WTC11 (cell line): ENCODE data around the gene PDE11A. TPM values are rescaled to one million over a fixed set of nuclear protein-coding genes. Genes with fewer than 3 reads are reported as not detected.

Experiments
- ATAC-seq: fragments of 200-7000 bp; cut with Tn5 transposase; 2 replicates; pipeline ENCODE4 v1.10.0; 2021; ENCODE audit warnings: mild to moderate bottlenecking, moderate library complexity
- CTCF ChIA-PET: fragments of 300-600 bp; sonication (Branson Sonifier 250); formaldehyde crosslinking; loops from one replicate; lab custom pipeline; 2021; ENCODE audit warnings: antibody characterized with exemption; lab: Charles Lee
- POLR2A ChIA-PET: fragments of 350-600 bp; sonication (Branson Sonifier 250); formaldehyde crosslinking; loops from one replicate; lab custom pipeline; 2021; ENCODE audit warnings: antibody characterized with exemption; lab: Charles Lee
- DNase-seq: peaks from one replicate; pipeline ENCODE4 v3.0.0; 2021; ENCODE audit warnings: low spot score
- H3K27ac Mint-ChIP-seq: 2 replicates; pipeline ENCODE4 v1.8.0; 2021; ENCODE audit warnings: mixed read lengths
- H3K27me3 Mint-ChIP-seq: 2 replicates; pipeline ENCODE4 v1.8.0; 2021; ENCODE audit warnings: low read depth, mild to moderate bottlenecking, moderate library complexity, mixed read lengths
- H3K36me3 Mint-ChIP-seq: 2 replicates; pipeline ENCODE4 v1.8.0; 2021; ENCODE audit warnings: mixed read lengths
- H3K4me1 Mint-ChIP-seq: 2 replicates; pipeline ENCODE4 v1.8.0; 2022; ENCODE audit warnings: mixed read lengths
- H3K4me3 Mint-ChIP-seq: 2 replicates; pipeline ENCODE4 v1.8.0; 2021; ENCODE audit warnings: mild to moderate bottlenecking, moderate library complexity, mixed read lengths
- H3K9me3 Mint-ChIP-seq: 2 replicates; pipeline ENCODE4 v1.8.0; 2021; ENCODE audit warnings: mixed read lengths
- ATF1 ChIP-seq: sonication (generic); formaldehyde crosslinking; IDR thresholded peaks from 2 replicates; pipeline ENCODE4 v1.8.1; 2023; ENCODE audit warnings: mild to moderate bottlenecking, moderate library complexity, missing genetic modification reagents
- E2F5 ChIP-seq: sonication (generic); formaldehyde crosslinking; IDR thresholded peaks from 2 replicates; pipeline ENCODE4 v1.8.1; 2022; ENCODE audit warnings: mild to moderate bottlenecking, moderate library complexity, missing genetic modification reagents
- ELF4 ChIP-seq: sonication (generic); formaldehyde crosslinking; IDR thresholded peaks from 2 replicates; pipeline ENCODE4 v1.8.1; 2022; ENCODE audit warnings: low read depth, mild to moderate bottlenecking, moderate library complexity, missing genetic modification reagents
- EMX1 ChIP-seq: fragments of 250-450 bp; sonication (Bioruptor Pico); IDR thresholded peaks from 2 replicates; pipeline ENCODE4 v1.8.0; 2021; ENCODE audit warnings: mild to moderate bottlenecking
- MAX ChIP-seq: sonication (generic); formaldehyde crosslinking; IDR thresholded peaks from 2 replicates; pipeline ENCODE4 v1.8.0; 2022; ENCODE audit warnings: mild to moderate bottlenecking, missing genetic modification reagents
- MYBL2 ChIP-seq: sonication (generic); formaldehyde crosslinking; IDR thresholded peaks from 2 replicates; pipeline ENCODE4 v1.8.1; 2023; ENCODE audit warnings: mild to moderate bottlenecking, moderate library complexity, missing genetic modification reagents
- NR1H2 ChIP-seq: sonication (generic); formaldehyde crosslinking; IDR thresholded peaks from 2 replicates; pipeline ENCODE4 v1.9.0; 2021; ENCODE audit warnings: mild to moderate bottlenecking, moderate library complexity, missing genetic modification reagents
- PRDM15 ChIP-seq: sonication (generic); formaldehyde crosslinking; IDR thresholded peaks from 2 replicates; pipeline ENCODE4 v1.8.0; 2022; ENCODE audit warnings: missing genetic modification reagents
- PREB ChIP-seq: sonication (generic); formaldehyde crosslinking; IDR thresholded peaks from 2 replicates; pipeline ENCODE4 v1.8.1; 2022; ENCODE audit warnings: mild to moderate bottlenecking, missing genetic modification reagents, moderate library complexity, borderline replicate concordance
- STAT6 ChIP-seq: sonication (generic); formaldehyde crosslinking; conservative IDR thresholded peaks from 2 replicates; pipeline ENCODE4 v1.8.1; 2023; ENCODE audit warnings: mild to moderate bottlenecking, low read depth, missing genetic modification reagents, moderate library complexity
- ZNF396 ChIP-seq: fragments of 250-450 bp; sonication (Bioruptor Pico); IDR thresholded peaks from 2 replicates; pipeline ENCODE4 v1.8.0; 2021; ENCODE audit warnings: mild to moderate bottlenecking, moderate library complexity, borderline replicate concordance
- ZNF532 ChIP-seq: fragments of 250-450 bp; sonication (Bioruptor Pico); IDR thresholded peaks from 2 replicates; pipeline ENCODE4 v1.9.0; 2021; ENCODE audit warnings: mild to moderate bottlenecking, borderline replicate concordance
- total RNA-seq: library from RNA; stranded (reverse); gene quantifications from 3 replicates; pipeline ENCODE4 v1.2.3, GENCODE V29; 2021

PDE11A gene
- total RNA-seq, 1 experiment from 2014 or later, result 0.13 TPM

- ATAC-seq, result no peak
- H3K27ac Mint-ChIP-seq, result no peak overlapping the region
- no peaks in the 10 kb centered on the region for H3K36me3 Mint-ChIP-seq
- peaks cover 9% of the 10 kb centered on the region for H3K27me3 Mint-ChIP-seq
- POLR2A ChIA-PET, result no interaction called here
- DNase-seq, result no peak
- CTCF ChIA-PET, result no interaction called here
- no peak overlapping the region for H3K4me3 Mint-ChIP-seq
- no peaks in the 10 kb centered on the region for H3K4me1 Mint-ChIP-seq
- TF ChIP-seq EMX1 (CRISPR knock-in tag) (no peak), ATF1 (CRISPR knock-in tag) (no peak), NR1H2 (CRISPR knock-in tag) (no peak), PREB (CRISPR knock-in tag) (no peak), ZNF532 (CRISPR knock-in tag) (no peak), ELF4 (CRISPR knock-in tag) (no peak), MYBL2 (no peak), ZNF396 (CRISPR knock-in tag) (no peak), MAX (CRISPR knock-in tag) (no peak), PRDM15 (no peak)
- no peaks in the 10 kb centered on the region for H3K9me3 Mint-ChIP-seq
These were observed 25.2 kb downstream of the PDE11A start for GRCh38 chr2:178047391-178047790.

GRCh38 chr2:178044836-178045235, 27.7 kb downstream of the PDE11A start:
- H3K27me3 Mint-ChIP-seq, result no peaks in the 10 kb centered on the region
- TF ChIP-seq E2F5 (no peak), STAT6 (CRISPR knock-in tag) (no peak)
- ATAC-seq (no peak), DNase-seq (no peak)
- H3K9me3 Mint-ChIP-seq, result no peaks in the 10 kb centered on the region
- no peaks in the 10 kb centered on the region for H3K36me3 Mint-ChIP-seq
- ChIA-PET CTCF (interaction anchor here (1.0 kb wide), 1 partner anchor 27 kb away, joined by 3 read pairs; the partner anchor contains the start of gene PDE11A), POLR2A (no interaction called here)
- no peak overlapping the region for H3K4me3 Mint-ChIP-seq
- no peak overlapping the region for H3K27ac Mint-ChIP-seq
- H3K4me1 Mint-ChIP-seq, result no peaks in the 10 kb centered on the region
